OCI-LY1 (cell line): ENCODE data around the gene HDHD3.
"Not testable (repeated sequence)": the region's sequence is repeated elsewhere in the genome, so short reads cannot be mapped to it uniquely, and the experiment has no call there.

Source experiments
- H2AFZ ChIP-seq: fragments of 200-600 bp; sonication (generic), shearing (Covaris generic); 2 replicates; pipeline ENCODE4 v1.6.0; 2014; ENCODE audit warnings: antibody characterized with exemption, mild to moderate bottlenecking, low read length
- H3F3A ChIP-seq: fragments of 200-600 bp; sonication (generic), shearing (Covaris generic); 2 replicates; pipeline ENCODE4 v1.6.0; 2014; ENCODE audit warnings: mild to moderate bottlenecking, antibody characterized with exemption, low read length, moderate library complexity; ENCODE audit not compliant: insufficient read depth
- H3K27ac ChIP-seq: fragments of 200-600 bp; sonication (generic); 2 replicates; pipeline ENCODE4 v1.5.1; 2014; ENCODE audit warnings: low read length, mixed run types, mild to moderate bottlenecking, low read depth; ENCODE audit not compliant: poor library complexity, severe bottlenecking
- H3K27me3 ChIP-seq: fragments of 200-600 bp; sonication (generic); 2 replicates; pipeline ENCODE4 v1.6.0; 2014; ENCODE audit warnings: antibody characterized with exemption, mild to moderate bottlenecking, low read length, moderate library complexity; ENCODE audit not compliant: insufficient read depth
- H3K36me3 ChIP-seq: fragments of 200-600 bp; sonication (generic); 2 replicates; pipeline ENCODE4 v1.6.1; 2014; ENCODE audit warnings: mild to moderate bottlenecking, antibody characterized with exemption, low read length, moderate library complexity, mixed read lengths; ENCODE audit not compliant: insufficient read depth
- H3K4me1 ChIP-seq: fragments of 200-600 bp; sonication (generic); 2 replicates; pipeline ENCODE4 v1.5.1; 2014; ENCODE audit warnings: mild to moderate bottlenecking, low read length, moderate library complexity; ENCODE audit not compliant: insufficient read depth, severe bottlenecking
- H3K4me2 ChIP-seq: fragments of 200-600 bp; sonication (generic), shearing (Covaris generic); 2 replicates; pipeline ENCODE4 v1.6.1; 2014; ENCODE audit warnings: low read length
- H3K4me3 ChIP-seq: fragments of 200-600 bp; sonication (generic); 2 replicates; pipeline ENCODE4 v1.5.1; 2014; ENCODE audit warnings: low read length, low read depth, mild to moderate bottlenecking, mixed read lengths; ENCODE audit not compliant: poor library complexity, severe bottlenecking
- H3K79me2 ChIP-seq: fragments of 200-600 bp; shearing (Covaris generic); 2 replicates; pipeline ENCODE4 v1.6.1; 2016; ENCODE audit warnings: mixed run types, low read length, mixed read lengths; ENCODE audit not compliant: insufficient read depth
- H3K9ac ChIP-seq: fragments of 200-600 bp; sonication (generic), shearing (Covaris generic); 2 replicates; pipeline ENCODE4 v1.6.1; 2014; ENCODE audit warnings: mild to moderate bottlenecking, low read length, mixed read lengths
- H3K9me2 ChIP-seq: fragments of 200-600 bp; sonication (generic), shearing (Covaris generic); 2 replicates; pipeline ENCODE4 v1.6.1; 2014; ENCODE audit warnings: low read depth, mild to moderate bottlenecking, low read length, mixed read lengths
- H3K9me3 ChIP-seq: fragments of 200-600 bp; shearing (Covaris generic); 2 replicates; pipeline ENCODE4 v1.6.1; 2014; ENCODE audit warnings: low read length, mixed read lengths
- H4K20me1 ChIP-seq: fragments of 200-600 bp; sonication (generic), shearing (Covaris generic); 2 replicates; pipeline ENCODE4 v1.6.0; 2016; ENCODE audit warnings: mild to moderate bottlenecking, low read length; ENCODE audit not compliant: insufficient read depth
- CTCF ChIP-seq: fragments of 200-600 bp; sonication (generic), shearing (Covaris generic); IDR thresholded peaks from 2 replicates; pipeline ENCODE4 v1.5.1; 2017; ENCODE audit warnings: mild to moderate bottlenecking, antibody characterized with exemption, low read length, moderate library complexity, mixed read lengths
- EZH2 ChIP-seq: fragments of 200-600 bp; sonication (generic), shearing (Covaris generic); IDR thresholded peaks from 2 replicates; pipeline ENCODE4 v1.8.0; 2017; ENCODE audit warnings: borderline replicate concordance, mixed run types, mild to moderate bottlenecking, antibody characterized with exemption, low read length, moderate library complexity, mixed read lengths

Gene HDHD3

GRCh38 chr9:113386571-113387393 is 10.0 kb upstream of the HDHD3 start:
- no peak overlapping the region for H3K27ac ChIP-seq
- H3K4me1 ChIP-seq, result no peaks in the 10 kb centered on the region
- H3K36me3 ChIP-seq, result peaks cover 39% of the 10 kb centered on the region
- H4K20me1 ChIP-seq, result no peaks in the 10 kb centered on the region
- TF ChIP-seq CTCF, result no peak
- no peak for TF ChIP-seq EZH2
- no peaks in the 10 kb centered on the region for H3K9me3 ChIP-seq
- H2AFZ ChIP-seq, result no peak overlapping the region
- H3K27me3 ChIP-seq, result no peaks in the 10 kb centered on the region
- H3F3A ChIP-seq, result no peaks in the 10 kb centered on the region
- H3K79me2 ChIP-seq, result no peaks in the 10 kb centered on the region
- H3K4me2 ChIP-seq, result no peak overlapping the region
- no peak overlapping the region for H3K9ac ChIP-seq
- no peak overlapping the region for H3K4me3 ChIP-seq
- no peaks in the 10 kb centered on the region for H3K9me2 ChIP-seq

GRCh38 chr9:113381909-113382411 is 5.2 kb upstream of the HDHD3 start:
- Histone ChIP-seq H3K9me3 (no peaks in the 10 kb centered on the region), H3K4me2 (no peak overlapping the region), H3K79me2 (no peaks in the 10 kb centered on the region), H3F3A (no peaks in the 10 kb centered on the region), H3K9me2 (no peaks in the 10 kb centered on the region), H4K20me1 (no peaks in the 10 kb centered on the region), H3K4me3 (no peak overlapping the region), H3K4me1 (peaks cover 18% of the 10 kb centered on the region), H3K27me3 (no peaks in the 10 kb centered on the region), H2AFZ (no peak overlapping the region), H3K36me3 (peaks cover 5% of the 10 kb centered on the region; the same call in 1 of the 2 replicates), H3K27ac (no peak overlapping the region), H3K9ac (no peak overlapping the region)
- no peak for TF ChIP-seq CTCF
- no peak for TF ChIP-seq EZH2

GRCh38 chr9:113381441-113381840 is 4.7 kb upstream of the HDHD3 start:
- peaks cover 18% of the 10 kb centered on the region for H3K4me1 ChIP-seq
- not testable (repeated sequence) for H3K79me2 ChIP-seq, H3F3A ChIP-seq, H3K9me2 ChIP-seq, H2AFZ ChIP-seq, H3K27ac ChIP-seq, H3K9ac ChIP-seq, H3K36me3 ChIP-seq, H4K20me1 ChIP-seq, H3K9me3 ChIP-seq, H3K4me3 ChIP-seq, H3K27me3 ChIP-seq, H3K4me2 ChIP-seq
